ENCODE data around the gene PLCXD3. TPM values are rescaled to one million over a fixed set of nuclear protein-coding genes. Genes with fewer than 3 reads are reported as not detected.

The PLCXD3 gene
- total RNA-seq, 2 experiments from 2014 or later, result not detected

DNA sequence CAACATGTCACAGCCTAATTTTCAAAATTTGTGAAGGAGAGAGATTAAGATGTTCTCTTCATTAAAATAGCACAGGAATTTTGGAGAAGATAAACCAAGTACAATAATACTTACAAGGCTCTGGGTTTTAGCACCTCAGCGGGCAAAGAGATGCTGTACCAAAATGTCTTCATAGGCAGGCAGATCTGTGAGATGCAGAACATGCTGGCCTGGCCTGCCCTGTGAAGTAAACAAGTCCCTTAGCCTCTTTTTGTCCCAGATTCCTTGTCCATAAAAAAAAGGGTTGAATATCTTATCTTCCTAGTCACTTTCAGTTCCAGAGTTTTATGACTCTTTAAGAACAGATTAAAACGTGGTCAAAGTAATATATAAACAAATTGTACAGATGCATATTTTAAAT, 244.0 kb downstream of the PLCXD3 start:
- no peaks in the 10 kb centered on the region for H3K4me1 Mint-ChIP-seq
- POLR2A ChIA-PET, result no interaction called here
- no peaks in the 10 kb centered on the region for H3K36me3 Mint-ChIP-seq
- H3K4me3 Mint-ChIP-seq, result no peak overlapping the region
- ATAC-seq (ENCODE audit: low read depth) (no peak), DNase-seq (no peak)
- no peaks in the 10 kb centered on the region for H3K27me3 Mint-ChIP-seq
- H3K9me3 Mint-ChIP-seq, result no peaks in the 10 kb centered on the region
- H3K27ac Mint-ChIP-seq, result no peak overlapping the region

DNA sequence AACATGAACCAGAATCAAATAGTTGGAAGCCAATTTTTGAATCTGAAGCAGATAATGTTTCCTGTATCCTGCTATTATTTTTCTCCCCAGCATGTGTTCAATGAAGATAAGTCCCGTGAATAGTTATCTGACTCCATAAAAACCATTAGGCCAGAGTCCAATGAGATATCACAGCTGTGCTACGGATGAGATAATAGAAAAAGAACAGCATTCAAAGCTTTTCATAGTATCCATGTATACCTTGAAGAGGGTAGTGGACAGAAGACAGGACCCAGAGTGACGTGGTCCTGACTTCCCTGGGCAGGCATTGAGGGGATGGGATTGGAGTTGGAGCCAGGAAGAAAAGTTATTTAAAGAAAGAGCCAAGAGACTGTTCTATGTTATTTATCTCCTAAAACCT, 246.4 kb downstream of the PLCXD3 start:
- H3K27ac Mint-ChIP-seq, result no peak overlapping the region
- H3K4me3 Mint-ChIP-seq, result no peak overlapping the region
- no peak for DNase-seq
- no peaks in the 10 kb centered on the region for H3K36me3 Mint-ChIP-seq
- POLR2A ChIA-PET, result no interaction called here
- H3K4me1 Mint-ChIP-seq, result no peaks in the 10 kb centered on the region
- H3K27me3 Mint-ChIP-seq, result no peaks in the 10 kb centered on the region
- no peaks in the 10 kb centered on the region for H3K9me3 Mint-ChIP-seq
- ATAC-seq (ENCODE audit: low read depth), result no peak

DNA sequence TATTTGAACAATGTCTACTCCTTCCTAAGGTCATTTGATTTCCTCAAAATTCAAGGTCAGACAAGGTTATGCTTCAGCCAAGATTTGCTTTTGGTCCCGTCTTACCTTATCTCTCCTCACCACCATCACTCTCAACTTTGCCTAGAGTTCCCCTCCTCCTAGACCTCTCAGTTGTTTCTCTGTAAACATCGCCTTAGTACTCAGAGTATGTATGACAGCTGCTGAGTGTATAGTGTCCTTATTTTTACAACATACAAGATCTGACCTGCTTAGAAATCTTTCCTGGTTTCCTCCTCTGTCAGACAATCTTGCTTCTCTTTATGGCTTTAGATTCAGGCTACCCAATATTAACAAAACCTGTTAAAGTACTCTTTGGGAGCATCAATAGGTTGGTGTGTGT, 247.1 kb downstream of the PLCXD3 start:
- POLR2A ChIA-PET, result no interaction called here
- Mint-ChIP-seq H3K27ac (no peak overlapping the region), H3K9me3 (no peaks in the 10 kb centered on the region), H3K4me3 (no peak overlapping the region), H3K4me1 (no peaks in the 10 kb centered on the region), H3K36me3 (no peaks in the 10 kb centered on the region), H3K27me3 (no peaks in the 10 kb centered on the region)
- no peak for DNase-seq
- no peak for ATAC-seq (ENCODE audit: low read depth)

Data from activated naive CD8-positive, alpha-beta T cell treated with anti-CD3 and anti-CD28 coated beads, Interleukin-2, amount 10 ng/mL, durations not matched to agents 7 days and 5 days (primary cell).